Measurements from ENCODE around the gene MSX2.

The MSX2 gene

DNA sequence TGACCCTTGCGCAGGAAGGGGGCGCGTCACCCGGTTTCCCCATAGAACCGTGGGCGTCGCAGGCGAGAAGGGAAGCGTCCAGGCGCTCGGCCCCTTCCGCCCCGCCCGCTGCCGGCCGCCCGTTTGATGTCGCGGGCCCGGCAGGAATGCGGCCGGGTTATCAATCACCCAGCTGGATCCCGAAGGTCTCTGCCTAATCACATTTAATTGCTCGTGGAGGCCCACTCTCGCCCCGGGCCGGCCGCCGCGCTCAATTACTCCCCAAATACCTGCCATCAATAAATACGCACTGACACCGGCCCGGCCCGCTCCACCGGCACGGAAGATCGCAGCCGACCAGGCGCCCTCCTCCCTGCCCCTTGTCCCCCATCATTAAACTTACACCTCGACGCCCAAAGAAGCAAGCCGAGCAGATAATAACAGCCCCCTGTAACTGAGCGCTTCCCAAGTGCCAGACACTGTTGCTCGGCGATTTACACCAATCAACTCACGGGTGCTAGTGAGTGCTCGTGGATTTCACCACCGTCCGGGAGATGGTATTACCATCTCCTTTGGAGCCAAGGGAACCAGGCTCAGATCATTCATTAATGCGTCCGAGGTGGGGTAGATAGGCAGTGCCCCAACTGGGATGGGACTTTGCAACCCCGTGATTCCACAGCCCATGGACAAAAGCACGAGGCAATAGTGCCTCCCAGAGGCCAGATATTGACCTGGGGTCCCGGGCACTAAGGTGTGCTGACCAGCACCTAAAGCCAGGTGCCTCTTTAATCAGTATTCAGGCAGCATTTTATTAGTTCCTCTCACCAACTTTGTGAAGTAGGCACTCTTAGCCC, 11.3 kb downstream of the MSX2 start:
- POLR2A ChIA-PET, result interaction anchor here (1.5 kb wide), 1 partner anchor 15 kb away, joined by 6 read pairs; no protein-coding TSS in a partner anchor
- peaks cover 3% of the 10 kb centered on the region for H3K4me1 ChIP-seq (ENCODE audit: control insufficient read depth, insufficient read depth, low read length)
- CTCF ChIA-PET, result interaction anchor here (0.6 to 1.7 kb wide), 13 partner anchors 8 to 425 kb away, joined by 3 to 12 read pairs (median 3); no protein-coding TSS in a partner anchor
- H3K9me3 ChIP-seq (ENCODE audit: control insufficient read depth, insufficient read depth, low read depth, low read length), result no peaks in the 10 kb centered on the region
- no peak overlapping the region for H3K27ac ChIP-seq (ENCODE audit: extremely low read depth, low read depth, low read length)
- TF ChIP-seq TCF7L2 (IDR thresholded peaks at IDR 0.05; ENCODE audit: borderline replicate concordance, low read depth, low read length) (peak; percentile 97), GLIS2 (tag by site-specific recombination; IDR thresholded peaks at IDR 0.05) (no peak), CTCF (tag by site-specific recombination; IDR thresholded peaks at IDR 0.05) (0 out of 2 replicates have a peak, but pooled peaks have one; percentile 29), ZNF280C (tag by site-specific recombination; IDR thresholded peaks at IDR 0.05) (no peak), TRIM28 (IDR thresholded peaks at IDR 0.05; ENCODE audit: borderline replicate concordance, low read length) (0 out of 2 replicates have a peak, but pooled peaks have one; percentile 9), ZNF654 (tag by site-specific recombination; IDR thresholded peaks at IDR 0.05; ENCODE audit: low read depth) (peak; percentile 46; the same call in 1 of the 2 replicates), ZNF621 (tag by site-specific recombination; IDR thresholded peaks at IDR 0.05) (no peak)
- TF ChIP-seq, protein P1, sequence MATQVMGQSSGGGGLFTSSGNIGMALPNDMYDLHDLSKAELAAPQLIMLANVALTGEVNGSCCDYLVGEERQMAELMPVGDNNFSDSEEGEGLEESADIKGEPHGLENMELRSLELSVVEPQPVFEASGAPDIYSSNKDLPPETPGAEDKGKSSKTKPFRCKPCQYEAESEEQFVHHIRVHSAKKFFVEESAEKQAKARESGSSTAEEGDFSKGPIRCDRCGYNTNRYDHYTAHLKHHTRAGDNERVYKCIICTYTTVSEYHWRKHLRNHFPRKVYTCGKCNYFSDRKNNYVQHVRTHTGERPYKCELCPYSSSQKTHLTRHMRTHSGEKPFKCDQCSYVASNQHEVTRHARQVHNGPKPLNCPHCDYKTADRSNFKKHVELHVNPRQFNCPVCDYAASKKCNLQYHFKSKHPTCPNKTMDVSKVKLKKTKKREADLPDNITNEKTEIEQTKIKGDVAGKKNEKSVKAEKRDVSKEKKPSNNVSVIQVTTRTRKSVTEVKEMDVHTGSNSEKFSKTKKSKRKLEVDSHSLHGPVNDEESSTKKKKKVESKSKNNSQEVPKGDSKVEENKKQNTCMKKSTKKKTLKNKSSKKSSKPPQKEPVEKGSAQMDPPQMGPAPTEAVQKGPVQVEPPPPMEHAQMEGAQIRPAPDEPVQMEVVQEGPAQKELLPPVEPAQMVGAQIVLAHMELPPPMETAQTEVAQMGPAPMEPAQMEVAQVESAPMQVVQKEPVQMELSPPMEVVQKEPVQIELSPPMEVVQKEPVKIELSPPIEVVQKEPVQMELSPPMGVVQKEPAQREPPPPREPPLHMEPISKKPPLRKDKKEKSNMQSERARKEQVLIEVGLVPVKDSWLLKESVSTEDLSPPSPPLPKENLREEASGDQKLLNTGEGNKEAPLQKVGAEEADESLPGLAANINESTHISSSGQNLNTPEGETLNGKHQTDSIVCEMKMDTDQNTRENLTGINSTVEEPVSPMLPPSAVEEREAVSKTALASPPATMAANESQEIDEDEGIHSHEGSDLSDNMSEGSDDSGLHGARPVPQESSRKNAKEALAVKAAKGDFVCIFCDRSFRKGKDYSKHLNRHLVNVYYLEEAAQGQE (tag by site-specific recombination; IDR thresholded peaks at IDR 0.05), result peak; percentile 35
- peaks cover 0 to 20% of the 10 kb centered on the region in 2 experiments; a peak in 1 of 3 replicates for H3K36me3 ChIP-seq (ENCODE audit: control insufficient read depth in 2 of 2, insufficient read depth in 1 of 2, low read length in 2 of 2)
- no peak overlapping the region for H3K4me3 ChIP-seq (ENCODE audit: low read depth, low read length)

GRCh38 chr5:174736331-174736721, 11.9 kb downstream of the MSX2 start:
- ChIA-PET CTCF (interaction anchor here (0.6 to 1.6 kb wide), 14 partner anchors 8 to 426 kb away, joined by 3 to 12 read pairs (median 3); no protein-coding TSS in a partner anchor), POLR2A (interaction anchor here (1.5 kb wide), 1 partner anchor 14 kb away, joined by 6 read pairs; no protein-coding TSS in a partner anchor)
- Histone ChIP-seq H3K4me3 (ENCODE audit: low read depth, low read length) (no peak overlapping the region), H3K27ac (ENCODE audit: extremely low read depth, low read depth, low read length) (no peak overlapping the region), H3K4me1 (ENCODE audit: control insufficient read depth, insufficient read depth, low read length) (peaks cover 3% of the 10 kb centered on the region), H3K36me3 (ENCODE audit: control insufficient read depth in 2 of 2, insufficient read depth in 1 of 2, low read length in 2 of 2) (peaks cover 0 to 14% of the 10 kb centered on the region in 2 experiments; a peak in 1 of 3 replicates), H3K9me3 (ENCODE audit: control insufficient read depth, insufficient read depth, low read depth, low read length) (no peaks in the 10 kb centered on the region)
- TF ChIP-seq SP2 (tag by site-specific recombination; IDR thresholded peaks at IDR 0.05) (no peak), ZBTB17 (tag by site-specific recombination; IDR thresholded peaks at IDR 0.05) (peak; percentile 19; the same call in 1 of the 2 replicates), PRDM6 (tag by site-specific recombination; IDR thresholded peaks at IDR 0.05) (no peak), SP7 (tag by site-specific recombination; IDR thresholded peaks at IDR 0.05) (peak; percentile 56; the same call in 1 of the 2 replicates), ZIC2 (tag by site-specific recombination; IDR thresholded peaks at IDR 0.05) (0 out of 2 replicates have a peak, but pooled peaks have one; percentile 15)
- TF ChIP-seq, protein P2, sequence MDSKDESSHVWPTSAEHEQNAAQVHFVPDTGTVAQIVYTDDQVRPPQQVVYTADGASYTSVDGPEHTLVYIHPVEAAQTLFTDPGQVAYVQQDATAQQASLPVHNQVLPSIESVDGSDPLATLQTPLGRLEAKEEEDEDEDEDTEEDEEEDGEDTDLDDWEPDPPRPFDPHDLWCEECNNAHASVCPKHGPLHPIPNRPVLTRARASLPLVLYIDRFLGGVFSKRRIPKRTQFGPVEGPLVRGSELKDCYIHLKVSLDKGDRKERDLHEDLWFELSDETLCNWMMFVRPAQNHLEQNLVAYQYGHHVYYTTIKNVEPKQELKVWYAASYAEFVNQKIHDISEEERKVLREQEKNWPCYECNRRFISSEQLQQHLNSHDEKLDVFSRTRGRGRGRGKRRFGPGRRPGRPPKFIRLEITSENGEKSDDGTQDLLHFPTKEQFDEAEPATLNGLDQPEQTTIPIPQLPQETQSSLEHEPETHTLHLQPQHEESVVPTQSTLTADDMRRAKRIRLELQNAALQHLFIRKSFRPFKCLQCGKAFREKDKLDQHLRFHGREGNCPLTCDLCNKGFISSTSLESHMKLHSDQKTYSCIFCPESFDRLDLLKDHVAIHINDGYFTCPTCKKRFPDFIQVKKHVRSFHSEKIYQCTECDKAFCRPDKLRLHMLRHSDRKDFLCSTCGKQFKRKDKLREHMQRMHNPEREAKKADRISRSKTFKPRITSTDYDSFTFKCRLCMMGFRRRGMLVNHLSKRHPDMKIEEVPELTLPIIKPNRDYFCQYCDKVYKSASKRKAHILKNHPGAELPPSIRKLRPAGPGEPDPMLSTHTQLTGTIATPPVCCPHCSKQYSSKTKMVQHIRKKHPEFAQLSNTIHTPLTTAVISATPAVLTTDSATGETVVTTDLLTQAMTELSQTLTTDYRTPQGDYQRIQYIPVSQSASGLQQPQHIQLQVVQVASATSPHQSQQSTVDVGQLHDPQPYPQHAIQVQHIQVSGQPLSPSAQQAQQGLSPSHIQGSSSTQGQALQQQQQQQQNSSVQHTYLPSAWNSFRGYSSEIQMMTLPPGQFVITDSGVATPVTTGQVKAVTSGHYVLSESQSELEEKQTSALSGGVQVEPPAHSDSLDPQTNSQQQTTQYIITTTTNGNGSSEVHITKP (tag by site-specific recombination; IDR thresholded peaks at IDR 0.05), result peak; percentile 84

Measured in HEK293 (cell line).